ENCODE results near the gene TRAPPC2.

TRAPPC2 gene

DNA sequence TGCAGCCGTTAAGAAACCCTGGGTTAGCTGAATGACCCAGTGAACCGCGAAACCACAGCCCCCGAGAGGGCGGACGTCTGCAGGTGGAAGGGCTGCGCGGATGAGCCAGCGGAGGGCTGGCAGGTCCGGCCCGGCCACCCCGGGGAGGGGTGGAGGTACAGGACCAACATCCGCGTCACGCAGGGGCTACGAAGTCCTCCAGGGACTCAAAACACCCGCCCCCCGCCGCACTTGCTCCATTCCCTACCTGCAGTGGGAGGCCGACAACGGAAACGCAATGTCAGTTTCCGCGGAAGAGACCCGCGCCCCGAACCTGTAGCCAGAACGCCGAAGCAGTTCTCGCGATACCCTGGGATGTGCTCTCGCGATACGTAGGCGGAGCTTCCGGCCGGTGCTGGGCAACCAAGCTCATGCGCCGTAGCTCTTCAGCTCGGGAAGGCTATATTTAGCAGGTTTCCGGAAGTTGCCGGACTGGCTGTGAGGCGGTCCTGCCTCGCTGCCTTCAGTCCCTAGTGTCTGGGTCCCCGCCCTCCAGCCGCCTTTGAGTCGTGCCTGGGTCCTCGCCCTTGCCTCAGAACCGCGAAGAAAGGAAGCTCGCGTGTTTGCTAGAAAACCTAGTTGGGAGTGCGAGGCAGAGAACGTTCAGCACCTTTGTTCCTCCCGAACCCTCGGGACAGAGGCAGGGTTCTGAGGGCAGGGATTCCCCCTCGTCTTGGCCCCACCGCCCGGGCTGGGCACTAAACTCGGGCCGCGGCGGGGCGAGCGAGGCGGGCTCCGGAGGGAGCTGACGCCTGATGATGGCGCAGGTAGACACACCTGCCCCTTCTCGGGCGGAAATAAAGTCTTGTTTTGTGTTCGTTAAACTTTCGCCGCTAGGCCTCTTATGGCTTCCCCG is at the start of gene TRAPPC2, which contains the start of gene OFD1:
Gene TRAPPC2, minus strand, starts transcription at position 343 of the 895 bp plus-strand sequence. CDS start 14,657 bp downstream, outside the sequence.
Gene OFD1, plus strand, starts transcription at position 471 of the 895 bp plus-strand sequence. Its CDS starts 324 bp downstream, at position 795.
- H3K27me3 ChIP-seq (replicated peaks; ENCODE audit: control insufficient read depth, insufficient read depth, low read length), result no peaks in the 10 kb centered on the region
- TF ChIP-seq, protein P1, sequence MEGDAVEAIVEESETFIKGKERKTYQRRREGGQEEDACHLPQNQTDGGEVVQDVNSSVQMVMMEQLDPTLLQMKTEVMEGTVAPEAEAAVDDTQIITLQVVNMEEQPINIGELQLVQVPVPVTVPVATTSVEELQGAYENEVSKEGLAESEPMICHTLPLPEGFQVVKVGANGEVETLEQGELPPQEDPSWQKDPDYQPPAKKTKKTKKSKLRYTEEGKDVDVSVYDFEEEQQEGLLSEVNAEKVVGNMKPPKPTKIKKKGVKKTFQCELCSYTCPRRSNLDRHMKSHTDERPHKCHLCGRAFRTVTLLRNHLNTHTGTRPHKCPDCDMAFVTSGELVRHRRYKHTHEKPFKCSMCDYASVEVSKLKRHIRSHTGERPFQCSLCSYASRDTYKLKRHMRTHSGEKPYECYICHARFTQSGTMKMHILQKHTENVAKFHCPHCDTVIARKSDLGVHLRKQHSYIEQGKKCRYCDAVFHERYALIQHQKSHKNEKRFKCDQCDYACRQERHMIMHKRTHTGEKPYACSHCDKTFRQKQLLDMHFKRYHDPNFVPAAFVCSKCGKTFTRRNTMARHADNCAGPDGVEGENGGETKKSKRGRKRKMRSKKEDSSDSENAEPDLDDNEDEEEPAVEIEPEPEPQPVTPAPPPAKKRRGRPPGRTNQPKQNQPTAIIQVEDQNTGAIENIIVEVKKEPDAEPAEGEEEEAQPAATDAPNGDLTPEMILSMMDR (IDR thresholded peaks at IDR 0.05; ENCODE audit: insufficient read depth, low read length, poor library complexity, severe bottlenecking), result no peak
- peak; percentile 95 for DNase-seq (ENCODE audit: extremely low read depth, insufficient read length)
- peak within 1 kb of the TSS; percentile 86 for H3K4me3 ChIP-seq (replicated peaks; ENCODE audit: low read depth, low read length)
- no peaks in the 10 kb centered on the region; the same call in 1 of the 2 replicates for H3K36me3 ChIP-seq (ENCODE audit: control insufficient read depth, insufficient read depth, low read length)

DNA sequence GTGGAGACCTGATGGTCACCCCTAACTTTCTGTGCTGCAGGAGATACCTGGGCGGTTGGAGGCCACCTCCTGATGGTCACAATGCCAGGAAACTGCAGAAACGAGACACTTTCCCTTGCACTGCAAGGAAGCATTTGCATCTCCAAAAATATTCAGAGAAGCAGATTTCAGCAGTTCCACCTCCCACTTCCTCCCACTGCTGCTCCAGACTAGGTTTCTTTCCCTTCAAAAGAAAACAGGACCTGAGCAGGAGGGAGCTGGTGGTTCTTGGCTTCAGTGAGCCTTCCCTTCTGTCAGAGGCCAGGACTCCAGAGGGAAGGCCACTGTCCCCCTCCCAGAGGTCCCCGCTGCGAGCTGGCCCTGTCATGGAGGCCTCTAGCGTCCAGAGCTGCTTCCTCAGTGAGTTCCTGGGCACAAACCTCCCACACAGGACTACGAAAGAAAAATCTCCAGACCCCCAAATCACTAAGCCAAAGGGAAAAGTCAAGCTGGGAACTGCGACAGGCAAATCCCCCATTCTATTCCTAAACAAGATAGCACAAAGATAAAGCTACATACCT is 46.5 kb upstream of the TRAPPC2 start:
- H3K27me3 ChIP-seq (replicated peaks; ENCODE audit: control insufficient read depth, insufficient read depth, low read length), result no peaks in the 10 kb centered on the region
- H3K4me3 ChIP-seq (replicated peaks; ENCODE audit: low read depth, low read length), result no peak overlapping the region
- TF ChIP-seq, protein P1 (IDR thresholded peaks at IDR 0.05; ENCODE audit: insufficient read depth, low read length, poor library complexity, severe bottlenecking), result no peak
- no peak for DNase-seq (ENCODE audit: extremely low read depth, insufficient read length)
- H3K36me3 ChIP-seq (ENCODE audit: control insufficient read depth, insufficient read depth, low read length), result no peaks in the 10 kb centered on the region

DNA sequence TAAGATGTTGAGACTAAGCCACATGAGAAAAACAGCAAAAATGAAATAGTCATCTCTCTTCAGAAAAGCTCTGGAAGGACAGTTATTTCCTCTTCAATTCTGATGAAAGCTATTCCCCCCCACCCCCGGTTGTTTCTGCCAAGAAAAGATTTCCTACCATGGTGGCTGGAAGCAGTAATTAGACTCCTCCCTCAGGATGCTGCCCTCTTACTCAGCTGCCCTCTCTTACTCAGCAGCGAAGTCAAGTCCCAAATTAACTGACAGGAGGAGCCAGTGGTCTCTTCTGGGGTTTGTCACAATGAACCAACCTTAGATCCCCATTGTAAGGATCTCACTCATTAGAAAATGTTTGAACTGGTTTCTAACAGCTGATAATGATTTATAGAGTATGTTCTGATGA is 44.5 kb upstream of the TRAPPC2 start:
- H3K4me3 ChIP-seq (replicated peaks; ENCODE audit: low read depth, low read length), result no peak overlapping the region
- peaks cover 2% of the 10 kb centered on the region; the same call in 1 of the 2 replicates for H3K36me3 ChIP-seq (ENCODE audit: control insufficient read depth, insufficient read depth, low read length)
- TF ChIP-seq, protein P1 (IDR thresholded peaks at IDR 0.05; ENCODE audit: insufficient read depth, low read length, poor library complexity, severe bottlenecking), result no peak
- DNase-seq (ENCODE audit: extremely low read depth, insufficient read length), result no peak
- no peaks in the 10 kb centered on the region for H3K27me3 ChIP-seq (replicated peaks; ENCODE audit: control insufficient read depth, insufficient read depth, low read length)

- no peak for DNase-seq (ENCODE audit: extremely low read depth, insufficient read length)
- Histone ChIP-seq H3K4me3 (replicated peaks; ENCODE audit: low read depth, low read length) (no peak overlapping the region), H3K27me3 (replicated peaks; ENCODE audit: control insufficient read depth, insufficient read depth, low read length) (no peaks in the 10 kb centered on the region), H3K36me3 (ENCODE audit: control insufficient read depth, insufficient read depth, low read length) (peaks cover 2% of the 10 kb centered on the region; the same call in 1 of the 2 replicates)
- TF ChIP-seq, protein P1 (IDR thresholded peaks at IDR 0.05; ENCODE audit: insufficient read depth, low read length, poor library complexity, severe bottlenecking), result no peak
These were observed 42.0 kb upstream of the TRAPPC2 start for GRCh38 chrX:13776387-13776786.

DNA sequence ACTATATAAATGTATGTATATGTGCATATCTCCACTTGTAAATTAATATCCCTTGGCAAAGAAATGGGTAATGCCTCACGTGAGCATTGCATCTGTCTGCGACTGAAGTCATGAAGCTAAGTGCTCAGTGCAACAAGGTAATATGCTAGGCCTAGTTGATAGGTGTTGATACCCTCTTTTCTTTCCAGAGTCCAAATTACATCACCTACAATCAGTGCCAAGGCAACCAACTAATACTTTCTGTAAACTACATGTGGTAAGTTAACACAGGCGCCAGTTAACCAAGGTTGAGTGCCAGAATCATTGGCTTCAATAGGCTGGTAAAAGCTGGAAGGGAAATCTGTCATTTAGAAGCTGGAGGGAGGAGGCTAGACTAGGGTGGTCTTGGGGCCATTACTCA is 41.4 kb upstream of the TRAPPC2 start:
- DNase-seq (ENCODE audit: extremely low read depth, insufficient read length), result no peak
- TF ChIP-seq, protein P1 (IDR thresholded peaks at IDR 0.05; ENCODE audit: insufficient read depth, low read length, poor library complexity, severe bottlenecking), result no peak
- peaks cover 2% of the 10 kb centered on the region; the same call in 1 of the 2 replicates for H3K36me3 ChIP-seq (ENCODE audit: control insufficient read depth, insufficient read depth, low read length)

More for the DNA sequence above, 41.4 kb upstream of the TRAPPC2 start:
- Histone ChIP-seq H3K27me3 (replicated peaks; ENCODE audit: control insufficient read depth, insufficient read depth, low read length) (no peaks in the 10 kb centered on the region), H3K4me3 (replicated peaks; ENCODE audit: low read depth, low read length) (no peak overlapping the region)

Data from GM06990 (cell line).